ENCODE data around the gene ATP8B1.
A peak's percentile ranks its signal among the peaks of the same experiment; 100 is the strongest.

ATP8B1 gene

GRCh38 chr18:57792631-57793301 is 10.3 kb downstream of the ATP8B1 start:
- DNase-seq (ENCODE audit: low spot score): no peak

DNA sequence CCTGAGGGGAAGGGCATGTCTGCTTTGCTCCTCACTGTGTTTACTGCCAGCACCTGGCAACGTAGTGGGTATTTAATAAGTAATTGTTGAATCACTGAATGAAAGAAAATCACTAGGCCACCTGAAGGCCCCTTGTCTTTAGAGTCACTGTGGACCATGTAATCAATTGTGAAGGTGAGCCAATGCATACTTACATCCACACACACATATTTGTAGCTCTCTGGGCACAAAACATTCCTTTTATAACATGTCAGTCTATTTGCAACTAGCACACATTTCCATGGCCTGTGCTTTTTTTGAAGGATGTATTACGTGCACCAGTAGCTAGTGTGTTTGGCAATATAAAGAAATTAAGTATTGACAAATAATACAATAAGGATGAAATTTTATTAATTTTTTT is 11.2 kb downstream of the ATP8B1 start:
- DNase-seq (ENCODE audit: low spot score): no peak

GRCh38 chr18:57791192-57791591 is 11.9 kb downstream of the ATP8B1 start:
- no peak for DNase-seq (ENCODE audit: low spot score)

GRCh38 chr18:57790316-57790715 is 12.8 kb downstream of the ATP8B1 start:
- DNase-seq (ENCODE audit: low spot score): no peak

DNA sequence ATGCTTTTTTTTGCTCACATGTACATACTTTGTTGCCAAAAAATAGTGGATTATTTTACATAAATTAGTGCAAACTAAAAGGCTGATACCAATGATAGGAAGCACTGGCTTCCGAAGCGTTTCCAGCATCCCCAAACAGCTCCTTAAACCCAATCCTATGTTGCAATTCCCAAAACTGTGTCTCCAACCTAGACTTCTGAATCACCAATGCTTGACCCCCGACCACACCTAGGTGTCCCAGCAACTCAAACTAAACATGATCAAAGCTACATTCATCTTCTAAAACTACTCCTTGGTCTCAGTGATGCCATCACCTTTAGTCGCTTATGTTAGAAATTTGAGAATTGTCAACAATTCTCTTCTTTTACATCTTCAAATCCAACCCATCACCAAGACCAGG is 13.4 kb downstream of the ATP8B1 start:
- DNase-seq (ENCODE audit: low spot score): no peak

DNA sequence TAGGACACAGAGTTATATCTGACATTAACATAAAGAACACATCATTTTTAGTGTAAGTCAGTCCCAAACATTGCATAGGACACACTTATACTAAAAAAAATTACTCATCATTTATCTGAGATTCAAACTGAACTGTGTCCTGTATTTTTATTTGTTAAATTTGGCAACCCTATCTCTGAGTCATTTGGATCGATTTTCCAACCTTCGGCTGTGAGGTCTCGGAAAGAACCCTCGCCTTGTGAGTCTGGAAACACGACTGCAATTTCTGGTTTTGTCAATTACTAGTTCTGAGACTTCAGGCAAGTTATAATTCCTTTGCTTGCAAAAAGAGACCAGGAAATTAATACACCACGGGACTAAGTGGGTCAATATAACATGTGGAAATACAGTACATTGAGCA is 14.0 kb downstream of the ATP8B1 start:
- DNase-seq (ENCODE audit: low spot score): no peak

GRCh38 chr18:57787068-57787685 is 15.9 kb downstream of the ATP8B1 start:
- no peak for DNase-seq (ENCODE audit: low spot score)

DNA sequence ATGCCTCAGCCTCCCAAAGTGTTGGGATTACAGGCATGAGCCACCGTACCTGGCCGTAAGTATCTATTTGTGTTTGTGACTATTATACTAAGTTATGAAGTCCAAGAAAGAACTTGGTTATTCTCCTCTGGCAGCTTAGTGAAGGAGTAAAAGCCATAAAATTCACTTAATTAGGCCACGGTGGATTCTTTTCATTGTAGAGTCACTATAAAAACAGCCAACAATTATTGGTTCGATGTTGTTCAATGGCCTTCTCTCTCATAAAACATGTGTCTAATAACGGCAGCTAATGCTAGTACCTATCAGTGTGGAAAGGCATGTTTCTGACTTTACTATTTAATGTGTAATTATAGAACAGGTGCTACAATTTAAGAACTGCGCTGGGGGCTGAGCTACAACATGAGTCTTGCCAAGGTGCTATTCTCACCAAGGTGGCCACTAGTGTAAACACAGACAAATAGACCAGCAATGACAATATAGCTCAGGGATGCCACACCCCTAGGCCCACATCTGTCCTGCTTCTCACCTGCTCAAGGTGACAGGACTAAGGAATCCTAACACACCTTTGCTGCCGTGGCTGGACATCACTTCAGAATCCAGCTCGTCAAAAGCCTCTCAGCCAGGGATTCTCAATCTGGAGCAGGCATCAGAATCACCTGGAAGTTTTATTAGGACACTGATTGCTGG is 17.2 kb downstream of the ATP8B1 start:
- no peak for DNase-seq (ENCODE audit: low spot score)

DNA sequence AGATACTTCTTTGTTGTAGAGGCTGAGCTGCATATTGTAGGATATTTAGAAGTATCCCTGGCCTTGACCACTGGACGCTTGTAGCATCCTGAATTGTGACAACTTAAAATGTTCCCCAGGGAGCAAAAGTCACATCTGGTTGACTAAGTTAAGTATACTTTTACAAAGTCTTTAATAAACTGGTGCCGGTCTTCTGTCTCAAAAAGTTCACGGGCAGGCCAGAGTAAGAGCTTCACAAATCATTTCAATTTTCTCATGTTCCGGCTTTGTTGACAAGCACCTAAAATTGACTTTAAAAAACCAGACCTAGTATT is 18.4 kb downstream of the ATP8B1 start:
- DNase-seq (ENCODE audit: low spot score): no peak

GRCh38 chr18:57784034-57784800 is 18.9 kb downstream of the ATP8B1 start:
- no peak for DNase-seq (ENCODE audit: low spot score)

GRCh38 chr18:57782049-57782448 is 21.1 kb downstream of the ATP8B1 start:
- DNase-seq (ENCODE audit: low spot score): no peak

DNA sequence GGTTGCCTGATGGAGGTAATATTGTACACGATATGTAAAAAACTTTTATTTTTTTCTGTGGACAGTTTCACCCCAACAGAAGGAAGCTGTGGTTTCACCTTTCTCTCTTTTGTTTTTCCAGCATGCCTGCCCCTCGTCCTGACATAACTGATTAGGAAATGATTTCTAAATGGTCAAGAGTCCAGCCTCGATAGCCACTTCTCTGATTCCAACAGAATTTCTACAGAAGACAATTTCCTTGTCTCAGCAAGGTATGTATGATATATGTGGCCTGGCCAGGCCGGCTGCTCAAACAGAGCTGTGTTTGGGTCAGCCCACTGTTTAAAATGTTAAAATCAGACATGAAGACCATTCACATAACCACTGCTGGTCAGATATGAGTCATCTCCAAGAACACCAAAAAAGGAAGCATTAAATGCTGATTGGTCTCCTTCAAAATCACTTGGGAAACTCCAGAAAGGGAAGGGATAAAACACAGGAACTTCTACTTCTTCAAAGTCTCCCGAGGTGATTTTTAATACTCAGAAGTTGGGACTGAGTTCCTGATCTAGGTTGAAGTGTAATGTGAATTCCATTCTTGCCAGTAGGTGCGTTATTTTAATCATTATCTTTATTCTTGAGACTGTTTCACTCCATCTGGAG is 22.3 kb downstream of the ATP8B1 start:
- DNase-seq (ENCODE audit: low spot score): no peak

DNA sequence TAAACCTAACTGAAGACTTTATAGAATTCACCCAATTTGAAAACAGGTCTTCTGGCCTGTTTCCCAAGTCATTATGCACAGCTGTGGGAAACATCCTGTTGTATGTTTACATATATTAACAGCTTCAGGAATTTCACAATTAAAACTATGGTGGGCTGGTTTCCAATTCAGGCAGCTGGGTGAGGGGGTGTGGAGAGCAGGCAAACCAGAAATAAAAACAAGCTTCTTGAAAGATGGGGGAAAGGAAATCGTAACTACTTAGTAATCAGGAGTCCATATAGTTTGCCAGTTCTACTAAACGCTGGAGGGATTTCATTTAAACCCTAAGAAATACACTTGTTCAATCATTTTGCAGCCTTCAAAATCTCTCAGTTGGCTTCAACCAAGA is 22.8 kb downstream of the ATP8B1 start:
- no peak for DNase-seq (ENCODE audit: low spot score)

GRCh38 chr18:57776767-57777166 is 26.3 kb downstream of the ATP8B1 start:
- no peak for DNase-seq (ENCODE audit: low spot score)

GRCh38 chr18:57776354-57776753 is 26.8 kb downstream of the ATP8B1 start:
- no peak for DNase-seq (ENCODE audit: low spot score)

GRCh38 chr18:57775937-57776336 is 27.2 kb downstream of the ATP8B1 start:
- DNase-seq (ENCODE audit: low spot score): no peak

- DNase-seq (ENCODE audit: low spot score): peak; percentile 27
These were observed 30.7 kb downstream of the ATP8B1 start for GRCh38 chr18:57772387-57772799.

GRCh38 chr18:57771626-57772025 is 31.5 kb downstream of the ATP8B1 start:
- no peak for DNase-seq (ENCODE audit: low spot score)

DNA sequence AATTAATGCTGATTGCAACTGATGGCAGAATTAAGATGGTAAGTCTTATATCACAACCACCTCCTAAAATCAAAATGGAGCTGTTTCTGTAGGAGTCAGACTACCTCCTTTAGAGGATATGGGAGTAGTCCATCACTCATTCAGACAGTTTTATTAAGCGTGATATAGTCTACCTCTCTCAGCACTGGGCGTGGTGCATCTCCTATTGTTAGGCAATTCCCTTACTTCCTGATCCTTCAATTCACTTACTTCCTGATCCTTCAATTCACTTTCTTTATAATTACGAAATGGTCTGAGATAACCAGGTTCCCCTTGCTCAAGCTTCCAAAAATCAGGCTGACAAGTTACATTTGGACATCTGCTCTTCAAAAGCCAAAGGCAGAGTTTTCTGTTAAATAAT is 31.9 kb downstream of the ATP8B1 start:
- DNase-seq (ENCODE audit: low spot score): peak; percentile 20

GRCh38 chr18:57768537-57769326 is 34.4 kb downstream of the ATP8B1 start:
- no peak for DNase-seq (ENCODE audit: low spot score)

- DNase-seq (ENCODE audit: low spot score): no peak
These were observed 35.7 kb downstream of the ATP8B1 start for GRCh38 chr18:57767259-57768050.

Data from HuH-7 (cell line).